GM12892 (cell line): Measurements from ENCODE around the gene POLR2E.

ENCODE experiments used
- POLR2AphosphoS5 ChIP-seq: IDR thresholded peaks from 2 replicates; pipeline ENCODE4 v1.6.1; 2011; ENCODE audit warnings: low read depth, low read length, control low read depth
- TAF1 ChIP-seq: IDR thresholded peaks from 2 replicates; pipeline ENCODE4 v1.6.1; 2011; ENCODE audit warnings: low read depth, mild to moderate bottlenecking, control low read depth, low read length, borderline replicate concordance

DNA sequence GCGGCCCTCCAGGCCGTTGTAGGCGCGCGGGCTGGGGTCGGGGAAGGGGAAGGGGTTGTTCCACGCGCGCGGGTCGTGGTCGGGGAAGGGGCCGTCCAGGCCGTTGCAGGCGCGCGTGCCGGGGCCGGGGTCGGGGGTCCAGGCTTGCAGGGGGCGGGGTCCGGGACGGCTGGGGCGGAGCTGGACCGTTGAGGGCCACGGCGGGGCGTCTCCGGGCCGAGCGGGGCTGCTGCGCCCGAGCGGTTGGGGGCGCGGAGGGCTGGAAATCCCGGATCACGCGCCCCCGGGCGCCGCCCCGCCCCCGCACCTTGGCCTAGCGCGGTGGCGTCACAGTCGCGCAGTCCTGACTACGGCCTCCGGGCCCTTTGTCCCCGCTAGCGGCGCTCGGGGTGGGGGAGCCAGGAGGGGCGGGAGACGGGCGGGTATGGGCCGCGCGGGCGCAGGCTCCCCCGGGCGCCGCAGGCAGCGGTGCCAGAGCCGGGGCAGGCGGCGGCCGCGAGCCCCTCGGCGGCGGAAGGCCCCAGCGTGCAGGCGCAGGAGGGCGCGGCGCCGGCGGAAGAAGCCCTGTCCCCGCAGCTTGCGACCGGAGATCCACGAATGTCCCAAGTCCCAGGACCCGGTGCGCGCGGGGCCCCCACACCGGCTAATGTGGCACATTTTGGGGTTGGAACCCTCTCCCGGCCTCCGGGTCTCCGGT lies 9.3 kb upstream of the POLR2E start:
- TF ChIP-seq POLR2AphosphoS5 (no peak), TAF1 (no peak)
